Ishikawa (cell line): ENCODE measurements around the gene RFTN1.

Experiments used
- CEBPB ChIP-seq: IDR thresholded peaks from 2 replicates; pipeline ENCODE4 v1.6.1; 2012
- CREB1 ChIP-seq: IDR thresholded peaks from 2 replicates; pipeline ENCODE4 v1.6.1; 2012; ENCODE audit warnings: low read depth
- EGR1 ChIP-seq: IDR thresholded peaks from 2 replicates; pipeline ENCODE4 v1.6.1; 2012
- EP300 ChIP-seq: IDR thresholded peaks from 2 replicates; pipeline ENCODE4 v1.6.1; 2012; ENCODE audit warnings: borderline replicate concordance
- FOXM1 ChIP-seq: IDR thresholded peaks from 2 replicates; pipeline ENCODE4 v1.6.1; 2012; ENCODE audit warnings: low read depth, borderline replicate concordance
- MAX ChIP-seq: IDR thresholded peaks from 2 replicates; pipeline ENCODE4 v1.6.1; 2012
- NFIC ChIP-seq: IDR thresholded peaks from 2 replicates; pipeline ENCODE4 v1.6.1; 2012
- RAD21 ChIP-seq: IDR thresholded peaks from 2 replicates; pipeline ENCODE4 v1.6.1; 2012; ENCODE audit warnings: low read depth
- TAF1 ChIP-seq: IDR thresholded peaks from 2 replicates; pipeline ENCODE4 v1.6.1; 2012; ENCODE audit warnings: low read depth, mild to moderate bottlenecking
- TCF12 ChIP-seq: IDR thresholded peaks from 2 replicates; pipeline ENCODE4 v1.6.1; 2012; ENCODE audit warnings: low read depth
- USF1 ChIP-seq: IDR thresholded peaks from 2 replicates; pipeline ENCODE4 v1.6.1; 2012
- YY1 ChIP-seq: IDR thresholded peaks from 2 replicates; pipeline ENCODE4 v1.6.1; 2012; ENCODE audit warnings: low read depth
- ZBTB7A ChIP-seq: IDR thresholded peaks from 2 replicates; pipeline ENCODE4 v1.6.1; 2012; ENCODE audit warnings: low read depth
- TF ChIP-seq, protein P1 (sequence below): IDR thresholded peaks from 2 replicates; pipeline ENCODE4 v1.6.1; 2012; ENCODE audit warnings: low read depth, mild to moderate bottlenecking

GRCh38 chr3:16448639-16449070, 64.8 kb downstream of the RFTN1 start:
- TF ChIP-seq EP300 (no peak), CREB1 (no peak), CEBPB (no peak), EGR1 (no peak), RAD21 (no peak), ZBTB7A (no peak), TAF1 (no peak), NFIC (no peak), YY1 (no peak), USF1 (no peak), FOXM1 (no peak), TCF12 (no peak), MAX (no peak)
- TF ChIP-seq, protein P1, sequence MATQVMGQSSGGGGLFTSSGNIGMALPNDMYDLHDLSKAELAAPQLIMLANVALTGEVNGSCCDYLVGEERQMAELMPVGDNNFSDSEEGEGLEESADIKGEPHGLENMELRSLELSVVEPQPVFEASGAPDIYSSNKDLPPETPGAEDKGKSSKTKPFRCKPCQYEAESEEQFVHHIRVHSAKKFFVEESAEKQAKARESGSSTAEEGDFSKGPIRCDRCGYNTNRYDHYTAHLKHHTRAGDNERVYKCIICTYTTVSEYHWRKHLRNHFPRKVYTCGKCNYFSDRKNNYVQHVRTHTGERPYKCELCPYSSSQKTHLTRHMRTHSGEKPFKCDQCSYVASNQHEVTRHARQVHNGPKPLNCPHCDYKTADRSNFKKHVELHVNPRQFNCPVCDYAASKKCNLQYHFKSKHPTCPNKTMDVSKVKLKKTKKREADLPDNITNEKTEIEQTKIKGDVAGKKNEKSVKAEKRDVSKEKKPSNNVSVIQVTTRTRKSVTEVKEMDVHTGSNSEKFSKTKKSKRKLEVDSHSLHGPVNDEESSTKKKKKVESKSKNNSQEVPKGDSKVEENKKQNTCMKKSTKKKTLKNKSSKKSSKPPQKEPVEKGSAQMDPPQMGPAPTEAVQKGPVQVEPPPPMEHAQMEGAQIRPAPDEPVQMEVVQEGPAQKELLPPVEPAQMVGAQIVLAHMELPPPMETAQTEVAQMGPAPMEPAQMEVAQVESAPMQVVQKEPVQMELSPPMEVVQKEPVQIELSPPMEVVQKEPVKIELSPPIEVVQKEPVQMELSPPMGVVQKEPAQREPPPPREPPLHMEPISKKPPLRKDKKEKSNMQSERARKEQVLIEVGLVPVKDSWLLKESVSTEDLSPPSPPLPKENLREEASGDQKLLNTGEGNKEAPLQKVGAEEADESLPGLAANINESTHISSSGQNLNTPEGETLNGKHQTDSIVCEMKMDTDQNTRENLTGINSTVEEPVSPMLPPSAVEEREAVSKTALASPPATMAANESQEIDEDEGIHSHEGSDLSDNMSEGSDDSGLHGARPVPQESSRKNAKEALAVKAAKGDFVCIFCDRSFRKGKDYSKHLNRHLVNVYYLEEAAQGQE: no peak
